ENCODE data around the gene ACOX2. TPM values are rescaled to one million over a fixed set of nuclear protein-coding genes. Genes with fewer than 3 reads are reported as not detected.

ACOX2 gene
- total and polyA plus RNA-seq, 2 of the 8 experiments (the other 6 are each of a cell fraction or from before 2014, with no cell fraction given): 3.2 to 9.2 TPM

GRCh38 chr3:58567251-58567515, 30.2 kb upstream of the ACOX2 start:
- Histone ChIP-seq H2BK12ac (ENCODE audit: low read depth, low read length) (peak overlapping the region; percentile 90; the same call in 1 of the 2 replicates), H2BK5ac (ENCODE audit: low read depth, low read length) (peak overlapping the region; percentile 66; the same call in 1 of the 2 replicates), H3K9ac (replicated peaks in 1 of 4; ENCODE audit: extremely low read depth in 1 of 4, low read depth in 3 of 4, low read length in 3 of 4) (no peak overlapping the region), H3K23me2 (ENCODE audit: low read depth, low read length) (no peaks in the 10 kb centered on the region; the same call in 1 of the 2 replicates), H3K14ac (ENCODE audit: insufficient read length) (no peak overlapping the region), H3K27ac (ENCODE audit: low read depth, low read length) (no peak overlapping the region), H4K8ac (ENCODE audit: extremely low read depth, insufficient read depth, low read length) (no peak overlapping the region), H3K27me3 (replicated peaks in 1 of 4; ENCODE audit: control insufficient read depth in 3 of 4, extremely low read depth in 1 of 4, insufficient read depth in 3 of 4, low read length in 3 of 4) (peaks cover 0 to 2% (median 0%) of the 10 kb centered on the region in 4 experiments; a peak in 2 of 7 replicates), H3K79me2 (ENCODE audit: control insufficient read depth in 1 of 2, insufficient read depth in 2 of 2, low read length in 2 of 2) (no peaks in the 10 kb centered on the region), H3K23ac (ENCODE audit: insufficient read length) (no peak overlapping the region), H3K4ac (replicated peaks; ENCODE audit: insufficient read length, low read depth, low read length) (no peak overlapping the region), H3K4me1 (replicated peaks in 1 of 4; ENCODE audit: control insufficient read depth in 3 of 4, insufficient read depth in 4 of 4, low read length in 3 of 4) (peaks cover 6 to 22% (median 16%) of the 10 kb centered on the region in 4 experiments), H4K91ac (replicated peaks; ENCODE audit: insufficient read length, low read length) (no peak overlapping the region), H3K18ac (ENCODE audit: extremely low read depth, low read length) (0 out of 2 replicates have a peak overlapping the region, but pooled peaks have one; percentile 52), H2BK120ac (replicated peaks; ENCODE audit: low read depth, low read length) (no peak overlapping the region), H2AFZ (ENCODE audit: low read length) (no peak overlapping the region), H3K79me1 (ENCODE audit: low read depth, low read length) (no peaks in the 10 kb centered on the region; the same call in 1 of the 2 replicates), H2AK5ac (ENCODE audit: low read depth, low read length) (peak overlapping the region; percentile 80), H3K4me3 (ENCODE audit: extremely low read depth in 1 of 4, insufficient read depth in 2 of 4, low read depth in 3 of 4, low read length in 4 of 4) (no peak overlapping the region), H2BK20ac (ENCODE audit: low read length) (0 out of 2 replicates have a peak overlapping the region, but pooled peaks have one; percentile 72), H3K56ac (replicated peaks; ENCODE audit: insufficient read length, low read depth, low read length) (no peak overlapping the region), H3K9me3 (ENCODE audit: insufficient read depth in 2 of 2, low read depth in 1 of 2, low read length in 1 of 2) (no peaks in the 10 kb centered on the region), H2BK15ac (ENCODE audit: low read length) (no peak overlapping the region), H4K20me1 (replicated peaks in 1 of 2; ENCODE audit: control insufficient read depth in 1 of 2, insufficient read depth in 2 of 2, low read length in 2 of 2) (no peaks in the 10 kb centered on the region), H4K5ac (ENCODE audit: insufficient read length, low read depth, low read length) (no peak overlapping the region), H3K36me3 (ENCODE audit: control insufficient read depth in 2 of 4, insufficient read depth in 4 of 4, low read length in 3 of 4) (no peaks in the 10 kb centered on the region), H3K4me2 (ENCODE audit: insufficient read depth in 1 of 2, low read depth in 2 of 2, low read length in 2 of 2) (no peak overlapping the region)
- no peak for TF ChIP-seq USF2 (IDR thresholded peaks at IDR 0.05; ENCODE audit: low read length)
- TF ChIP-seq NRF1 (IDR thresholded peaks at IDR 0.05; ENCODE audit: low read depth, low read length): no peak
- no peak for TF ChIP-seq KDM5A (IDR thresholded peaks at IDR 0.05; ENCODE audit: low read length)
- no peak for FAIRE-seq
- WGBS, 2 experiments (ENCODE audit: extremely low coverage in 1 of 2, insufficient coverage in 1 of 2, insufficient read length in 1 of 2, insufficient replicate concordance in 2 of 2, low coverage in 1 of 2, low lambda C conversion rate in 2 of 2, missing lambda C conversion rate in 1 of 2): 85% methylated on average over 7 of the region's 7 CpGs; no CpG with 5 or more reads in 1 of the 2 experiments
- ChIA-PET CTCF (ENCODE audit: partially characterized antibody) (interaction anchor here (1.3 to 40.0 kb wide), 14 partner anchors 8 to 486 kb away, joined by 3 to 994 read pairs (median 10); partner anchors contain the start of genes FAM107A and KCTD6), POLR2A (ENCODE audit: partially characterized antibody) (interaction anchor here (1.0 kb wide), 1 partner anchor 50 kb away, joined by 3 read pairs; no protein-coding TSS in a partner anchor)
- DNase-seq (ENCODE audit: low read depth in 1 of 2, low spot score in 2 of 2): no peak

Data from H1 (cell line).